ENCODE results near the gene ARL14.

The ARL14 gene

GRCh38 chr3:160720123-160720746 is 43.3 kb downstream of the ARL14 start:
- Histone ChIP-seq H3K9ac (ENCODE audit: insufficient read length, low read depth) (no peak overlapping the region), H3K4me1 (ENCODE audit: insufficient read depth, insufficient read length) (no peaks in the 10 kb centered on the region), H3K36me3 (ENCODE audit: insufficient read depth, insufficient read length, low read length) (no peaks in the 10 kb centered on the region), H3K9me3 (ENCODE audit: insufficient read depth, low read length) (no peaks in the 10 kb centered on the region), H3K27me3 (ENCODE audit: insufficient read depth, insufficient read length) (no peaks in the 10 kb centered on the region), H3K4me3 (ENCODE audit: insufficient read length, low read depth) (no peak overlapping the region)
- no peak for TF ChIP-seq SUZ12 (IDR thresholded peaks at IDR 0.05; ENCODE audit: extremely low read depth, insufficient read depth, insufficient read length)
- no peak for TF ChIP-seq ZNF274 (IDR thresholded peaks at IDR 0.05; ENCODE audit: low read depth, low read length)
- no peak for TF ChIP-seq YY1 (IDR thresholded peaks at IDR 0.05; ENCODE audit: insufficient read depth, insufficient read length)
- DNase-seq (ENCODE audit: low read depth, low spot score): no peak

DNA sequence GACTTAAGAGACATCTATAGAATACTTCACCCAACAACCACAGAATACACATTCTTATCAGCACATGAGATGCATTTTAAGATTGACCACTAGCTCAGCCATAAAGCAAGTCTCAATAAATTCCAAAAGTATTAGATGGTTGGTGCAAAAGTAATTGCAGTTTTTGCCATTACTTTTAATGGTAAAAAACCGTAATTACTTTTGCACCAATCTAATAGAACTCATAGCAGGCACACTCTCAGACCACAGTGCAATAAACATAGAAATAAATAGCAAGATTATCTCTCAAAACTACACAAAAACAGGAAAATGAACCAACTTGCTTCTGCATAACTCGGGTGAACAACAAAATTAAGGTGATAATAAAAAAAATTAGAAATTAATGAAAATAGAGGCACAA is 45.4 kb downstream of the ARL14 start:
- Histone ChIP-seq H3K9me3 (ENCODE audit: insufficient read depth, low read length) (no peaks in the 10 kb centered on the region), H3K36me3 (ENCODE audit: insufficient read depth, insufficient read length, low read length) (no peaks in the 10 kb centered on the region), H3K27me3 (ENCODE audit: insufficient read depth, insufficient read length) (no peaks in the 10 kb centered on the region), H3K4me3 (ENCODE audit: insufficient read length, low read depth) (no peak overlapping the region), H3K9ac (ENCODE audit: insufficient read length, low read depth) (no peak overlapping the region), H3K4me1 (ENCODE audit: insufficient read depth, insufficient read length) (no peaks in the 10 kb centered on the region)
- TF ChIP-seq SUZ12 (IDR thresholded peaks at IDR 0.05; ENCODE audit: extremely low read depth, insufficient read depth, insufficient read length): no peak
- no peak for TF ChIP-seq ZNF274 (IDR thresholded peaks at IDR 0.05; ENCODE audit: low read depth, low read length)
- TF ChIP-seq YY1 (IDR thresholded peaks at IDR 0.05; ENCODE audit: insufficient read depth, insufficient read length): no peak
- DNase-seq (ENCODE audit: low read depth, low spot score): no peak

- no peak for DNase-seq (ENCODE audit: low read depth, low spot score)
- H3K9ac ChIP-seq (ENCODE audit: insufficient read length, low read depth): no peak overlapping the region
- TF ChIP-seq ZNF274 (IDR thresholded peaks at IDR 0.05; ENCODE audit: low read depth, low read length) (no peak), SUZ12 (IDR thresholded peaks at IDR 0.05; ENCODE audit: extremely low read depth, insufficient read depth, insufficient read length) (no peak), YY1 (IDR thresholded peaks at IDR 0.05; ENCODE audit: insufficient read depth, insufficient read length) (no peak)
- H3K4me3 ChIP-seq (ENCODE audit: insufficient read length, low read depth): no peak overlapping the region
- no peaks in the 10 kb centered on the region for H3K9me3 ChIP-seq (ENCODE audit: insufficient read depth, low read length)
- no peaks in the 10 kb centered on the region for H3K4me1 ChIP-seq (ENCODE audit: insufficient read depth, insufficient read length)
- no peaks in the 10 kb centered on the region for H3K27me3 ChIP-seq (ENCODE audit: insufficient read depth, insufficient read length)
- no peaks in the 10 kb centered on the region for H3K36me3 ChIP-seq (ENCODE audit: insufficient read depth, insufficient read length, low read length)
Observed at GRCh38 chr3:160725338-160725737, 48.4 kb downstream of the ARL14 start.

All from NT2/D1 (cell line).